IMR-90 (cell line): Measurements from ENCODE around the gene CCL15. TPM values are rescaled to one million over a fixed set of nuclear protein-coding genes. Genes with fewer than 3 reads are reported as not detected.

Experiments
- ATAC-seq: fragments of 200-7000 bp; cut with Tn5 transposase; 2 replicates; pipeline ENCODE4 v1.9.1; 2020; ENCODE audit warnings: low read depth, mild to moderate bottlenecking, moderate library complexity
- BruUV-seq: library from RNA; stranded (reverse); fragments of 400-500 nt; replicated peaks from 2 replicates; lab custom pipeline; 2021; lab: Mats Ljungman, UMichigan
- CTCF ChIA-PET: fragments of 300-600 bp; formaldehyde crosslinking; extraction: SDS; loops from one replicate; lab custom pipeline; 2021; ENCODE audit warnings: antibody characterized with exemption; lab: Yijun Ruan, JAX
- POLR2A ChIA-PET: fragments of 300-600 bp; sonication (Branson Sonifier 250); formaldehyde crosslinking; loops from one replicate; lab custom pipeline; 2022; ENCODE audit warnings: antibody characterized with exemption; ENCODE audit not compliant: unreplicated experiment; lab: Charles Lee
- DNase-seq: peaks from one replicate; pipeline ENCODE4 v3.0.0; 2013
- H2AFZ ChIP-seq: replicated peaks from 2 replicates; pipeline ENCODE3; 2013; ENCODE audit warnings: low read length, mild to moderate bottlenecking; ENCODE audit not compliant: poor library complexity
- H2AK5ac ChIP-seq: 2 replicates; pipeline ENCODE4 v1.6.1; 2013; ENCODE audit warnings: low read depth, low read length, inconsistent platforms
- H2AK9ac ChIP-seq: replicated peaks from 2 replicates; pipeline ENCODE3; 2013; ENCODE audit warnings: mild to moderate bottlenecking, low read depth, low read length, moderate library complexity; ENCODE audit not compliant: poor library complexity
- H2BK120ac ChIP-seq: 2 replicates; pipeline ENCODE4 v1.6.1; 2013; ENCODE audit warnings: low read depth, low read length, inconsistent platforms
- H2BK15ac ChIP-seq: 3 replicates; pipeline ENCODE4 v1.6.1; 2013; ENCODE audit warnings: low read depth, low read length, inconsistent platforms
- H2BK20ac ChIP-seq: 2 replicates; pipeline ENCODE4 v1.6.1; 2013; ENCODE audit warnings: low read depth, mild to moderate bottlenecking, inconsistent platforms, low read length, moderate library complexity
- H2BK5ac ChIP-seq: 2 replicates; pipeline ENCODE4 v1.6.1; 2013; ENCODE audit warnings: mild to moderate bottlenecking, low read depth, low read length, inconsistent platforms; ENCODE audit not compliant: poor library complexity, severe bottlenecking
- H3K14ac ChIP-seq: replicated peaks from 2 replicates; pipeline ENCODE4 v1.6.1; 2013; ENCODE audit warnings: low read depth, low read length, inconsistent platforms
- H3K18ac ChIP-seq: 2 replicates; pipeline ENCODE4 v1.6.1; 2013; ENCODE audit warnings: low read depth, low read length, control low read depth
- H3K23ac ChIP-seq: 2 replicates; pipeline ENCODE4 v1.6.1; 2013; ENCODE audit warnings: low read depth, low read length, inconsistent platforms
- H3K27ac ChIP-seq: 2 replicates; pipeline ENCODE4 v1.5.1; 2013; ENCODE audit warnings: mild to moderate bottlenecking, control low read depth, low read length; ENCODE audit not compliant: insufficient read depth
- H3K27me3 ChIP-seq: 2 replicates; pipeline ENCODE4 v1.6.1; 2013; ENCODE audit warnings: low read length; ENCODE audit not compliant: control insufficient read depth, insufficient read depth
- H3K36me3 ChIP-seq: 2 replicates; pipeline ENCODE4 v1.6.1; 2013; ENCODE audit warnings: low read length, mixed read lengths; ENCODE audit not compliant: control insufficient read depth, insufficient read depth
- H3K4ac ChIP-seq: 2 replicates; pipeline ENCODE4 v1.6.1; 2013; ENCODE audit warnings: low read depth, low read length, inconsistent platforms
- H3K4me1 ChIP-seq: 2 replicates; pipeline ENCODE4 v1.6.1; 2013; ENCODE audit warnings: low read length, mixed read lengths; ENCODE audit not compliant: control insufficient read depth, insufficient read depth
- H3K4me2 ChIP-seq: 2 replicates; pipeline ENCODE4 v1.6.1; 2013; ENCODE audit warnings: low read depth, mild to moderate bottlenecking, control low read depth, low read length, moderate library complexity
- H3K4me3 ChIP-seq: 2 replicates; pipeline ENCODE4 v1.5.1; 2013; ENCODE audit warnings: low read depth, mild to moderate bottlenecking, control low read depth, low read length, moderate library complexity; ENCODE audit not compliant: insufficient read depth
- H3K56ac ChIP-seq: 2 replicates; pipeline ENCODE4 v1.6.1; 2013; ENCODE audit warnings: low read length, inconsistent platforms; ENCODE audit not compliant: insufficient read depth; ENCODE audit errors: extremely low read depth
- H3K79me1 ChIP-seq, 2 experiments: 2 replicates each; pipeline ENCODE4 v1.6.1; 2013; ENCODE audit warnings: low read length in 2 of 2, inconsistent platforms in 1 of 2, low read depth in 1 of 2
- H3K9ac ChIP-seq: 2 replicates; pipeline ENCODE4 v1.6.1; 2013; ENCODE audit warnings: low read depth, low read length, control low read depth
- H3K9me1 ChIP-seq: 2 replicates; pipeline ENCODE4 v1.6.1; 2013; ENCODE audit warnings: low read length, inconsistent platforms; ENCODE audit not compliant: insufficient read depth
- H3K9me3 ChIP-seq: 2 replicates; pipeline ENCODE4 v1.6.1; 2013; ENCODE audit warnings: low read length; ENCODE audit not compliant: control insufficient read depth, insufficient read depth
- H4K20me1 ChIP-seq: 2 replicates; pipeline ENCODE4 v1.6.1; 2013; ENCODE audit warnings: low read length, inconsistent platforms; ENCODE audit not compliant: insufficient read depth
- H4K5ac ChIP-seq: 2 replicates; pipeline ENCODE4 v1.6.1; 2013; ENCODE audit warnings: mild to moderate bottlenecking, low read depth, low read length, control low read depth
- H4K8ac ChIP-seq, 2 experiments: 2 replicates each; pipeline ENCODE4 v1.6.1; 2013; ENCODE audit warnings: low read depth in 2 of 2, low read length in 2 of 2, control low read depth in 1 of 2, inconsistent platforms in 1 of 2
- H4K91ac ChIP-seq: 2 replicates; pipeline ENCODE4 v1.6.1; 2013; ENCODE audit warnings: low read depth, low read length, inconsistent platforms; ENCODE audit not compliant: insufficient read depth
- CHD1 ChIP-seq: IDR thresholded peaks from 2 replicates; pipeline ENCODE4 v1.6.1; 2012; ENCODE audit warnings: low read depth, low read length, improper control_type of control experiment
- RAD21 ChIP-seq: IDR thresholded peaks from 2 replicates; pipeline ENCODE4 v1.6.1; 2012; ENCODE audit warnings: low read length, improper control_type of control experiment
- SMC3 ChIP-seq: fragments of 150-350 bp; IDR thresholded peaks from 2 replicates; pipeline ENCODE4 v1.6.1; 2016; ENCODE audit warnings: low read depth, mild to moderate bottlenecking, antibody characterized with exemption, low read length, moderate library complexity
- whole genome bisulfite sequencing, 2 experiments: methylation state at CpG; one replicate each; pipeline versions ENCODE4 v1.1.5 to v1.1.7; 2013; ENCODE audit warnings: missing lambda C conversion rate in 2 of 2; ENCODE audit not compliant: insufficient read length in 1 of 2; ENCODE audit errors: extremely low coverage in 2 of 2; 5-methylcytosine and 5-hydroxymethylcytosine counted together
- dilution Hi-C: fragments of 300-500 bp; cut with HindIII; formaldehyde crosslinking; loops from one replicate; pipeline ENCODE4 v1.14.3; 2018; ENCODE audit warnings: low sequenced_read_pairs; ENCODE audit not compliant: unreplicated experiment
- in situ Hi-C: fragments of 300-500 bp; cut with MboI; formaldehyde crosslinking; loops from 3 replicates; pipeline ENCODE4 v1.14.3; 2019; ENCODE audit warnings: low sequenced_read_pairs, inconsistent platforms, mixed read lengths
- intact Hi-C: fragments of 100-400 bp; cut with micrococcal nuclease; formaldehyde crosslinking; loops from 2 replicates; pipeline ENCODE4 v1.10.0; 2022
- polyA plus RNA-seq, 3 experiments: library from polyadenylated mRNA; depleted of rRNA; stranded (reverse); fragments of >200 nt; gene quantifications; 2 replicates each; pipeline ENCODE4 v1.2.3, GENCODE V29; 2012; ENCODE audit warnings: low replicate concordance in 1 of 3
- total RNA-seq: library from RNA; depleted of rRNA; stranded (reverse); fragments of >200 nt; gene quantifications from 2 replicates; pipeline ENCODE4 v1.2.3, GENCODE V29; 2012
- TF ChIP-seq, protein P1 (sequence below): fragments of 150-350 bp; IDR thresholded peaks from 2 replicates; pipeline ENCODE4 v1.6.1; 2016; ENCODE audit warnings: low read depth, mild to moderate bottlenecking, low read length, moderate library complexity, borderline replicate concordance
- TF ChIP-seq, protein P2 (sequence below): conservative IDR thresholded peaks from 2 replicates; pipeline ENCODE4 v1.5.1; 2012; ENCODE audit warnings: mild to moderate bottlenecking, low read depth, low read length, improper control_type of control experiment

CCL15 gene
- total and polyA plus RNA-seq, 2 of the 4 experiments (the other 2 are of a cell fraction): not detected

DNA sequence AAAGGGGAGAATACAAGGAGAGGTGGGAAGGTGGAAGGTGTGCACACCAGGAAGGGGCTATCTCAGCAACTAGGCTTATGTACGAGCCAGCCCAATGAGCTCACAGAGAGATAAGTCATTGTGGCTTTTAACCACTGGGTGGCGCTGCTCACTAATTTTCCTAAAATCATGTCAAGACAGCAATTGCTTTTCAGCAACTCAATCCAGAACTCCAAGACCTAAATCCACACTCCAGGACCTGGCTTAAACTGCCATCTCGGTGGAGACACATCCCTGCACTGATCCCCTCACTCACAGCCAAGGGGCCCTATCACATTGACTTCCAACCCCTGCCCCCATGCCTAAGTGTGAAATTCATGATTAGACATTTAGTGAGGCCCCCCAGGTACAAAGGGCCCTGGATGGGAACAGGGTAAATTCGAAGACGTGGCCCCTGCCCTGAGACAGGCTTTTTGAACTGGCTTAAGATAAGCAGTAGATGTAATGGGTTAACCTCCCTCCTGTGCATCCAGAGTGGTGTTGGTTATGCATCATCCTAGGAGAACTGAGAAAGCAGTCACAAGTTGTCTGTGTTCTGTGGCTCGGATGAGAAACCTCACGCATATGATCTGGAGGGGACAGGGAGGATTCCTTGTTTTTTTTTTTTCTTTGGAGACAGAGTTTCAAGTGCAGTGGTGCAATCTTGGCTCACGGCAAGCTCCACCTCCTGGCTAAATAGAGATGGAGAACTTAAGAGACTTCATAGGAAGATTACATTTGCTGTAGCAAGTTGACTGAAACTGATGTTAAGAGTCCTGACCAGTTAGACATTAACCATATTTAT is 31.6 kb downstream of the CCL15 start:
- ChIA-PET POLR2A (no interaction called here), CTCF (interaction anchor here (0.6 to 1.8 kb wide), 6 partner anchors 12 to 514 kb away, joined by 3 to 6 read pairs (median 4); no protein-coding TSS in a partner anchor)
- H3K18ac ChIP-seq: no peak overlapping the region
- H3K4me2 ChIP-seq: no peak overlapping the region
- no peaks in the 10 kb centered on the region for H3K36me3 ChIP-seq
- H3K14ac ChIP-seq: no peak overlapping the region
- H3K9me3 ChIP-seq: no peaks in the 10 kb centered on the region
- no peak overlapping the region for H3K4me3 ChIP-seq
- peaks cover 6% of the 10 kb centered on the region for H3K4me1 ChIP-seq
- peaks cover 5% of the 10 kb centered on the region for H3K27me3 ChIP-seq
- no peak overlapping the region for H4K5ac ChIP-seq
- H3K27ac ChIP-seq: no peak overlapping the region
- no peak overlapping the region for H2BK15ac ChIP-seq
- dilution Hi-C loops: no loop called here
- no peak overlapping the region for H3K23ac ChIP-seq
- no peak overlapping the region for H4K91ac ChIP-seq
- in situ Hi-C loops: loop anchor here (5.0 kb wide), 1 partner anchor 178 kb away; no protein-coding TSS in a partner anchor
- H3K56ac ChIP-seq: no peak overlapping the region
- intact Hi-C loops: loop anchor here (1.0 to 2.0 kb wide), 4 partner anchors 40 to 513 kb away; no protein-coding TSS in a partner anchor
- H2BK5ac ChIP-seq: no peak overlapping the region
- H2BK120ac ChIP-seq: no peak overlapping the region
- WGBS, 2 experiments: 18% methylated on average over 4 of the region's 8 CpGs; no CpG with 5 or more reads in 1 of the 2 experiments
- H4K20me1 ChIP-seq: no peaks in the 10 kb centered on the region
- DNase-seq (peak; percentile 73), ATAC-seq (peak; percentile 80)
- H2BK20ac ChIP-seq: no peak overlapping the region
- H3K79me1 ChIP-seq: no peaks in the 10 kb centered on the region
- H2AK5ac ChIP-seq: no peak overlapping the region
- BruUV-seq: no TSS peak
- TF ChIP-seq CHD1 (no peak), SMC3 (peak; percentile 72), RAD21 (peak; percentile 82)
- TF ChIP-seq, protein P1, sequence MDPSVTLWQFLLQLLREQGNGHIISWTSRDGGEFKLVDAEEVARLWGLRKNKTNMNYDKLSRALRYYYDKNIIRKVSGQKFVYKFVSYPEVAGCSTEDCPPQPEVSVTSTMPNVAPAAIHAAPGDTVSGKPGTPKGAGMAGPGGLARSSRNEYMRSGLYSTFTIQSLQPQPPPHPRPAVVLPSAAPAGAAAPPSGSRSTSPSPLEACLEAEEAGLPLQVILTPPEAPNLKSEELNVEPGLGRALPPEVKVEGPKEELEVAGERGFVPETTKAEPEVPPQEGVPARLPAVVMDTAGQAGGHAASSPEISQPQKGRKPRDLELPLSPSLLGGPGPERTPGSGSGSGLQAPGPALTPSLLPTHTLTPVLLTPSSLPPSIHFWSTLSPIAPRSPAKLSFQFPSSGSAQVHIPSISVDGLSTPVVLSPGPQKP: no peak
- TF ChIP-seq, protein P2, sequence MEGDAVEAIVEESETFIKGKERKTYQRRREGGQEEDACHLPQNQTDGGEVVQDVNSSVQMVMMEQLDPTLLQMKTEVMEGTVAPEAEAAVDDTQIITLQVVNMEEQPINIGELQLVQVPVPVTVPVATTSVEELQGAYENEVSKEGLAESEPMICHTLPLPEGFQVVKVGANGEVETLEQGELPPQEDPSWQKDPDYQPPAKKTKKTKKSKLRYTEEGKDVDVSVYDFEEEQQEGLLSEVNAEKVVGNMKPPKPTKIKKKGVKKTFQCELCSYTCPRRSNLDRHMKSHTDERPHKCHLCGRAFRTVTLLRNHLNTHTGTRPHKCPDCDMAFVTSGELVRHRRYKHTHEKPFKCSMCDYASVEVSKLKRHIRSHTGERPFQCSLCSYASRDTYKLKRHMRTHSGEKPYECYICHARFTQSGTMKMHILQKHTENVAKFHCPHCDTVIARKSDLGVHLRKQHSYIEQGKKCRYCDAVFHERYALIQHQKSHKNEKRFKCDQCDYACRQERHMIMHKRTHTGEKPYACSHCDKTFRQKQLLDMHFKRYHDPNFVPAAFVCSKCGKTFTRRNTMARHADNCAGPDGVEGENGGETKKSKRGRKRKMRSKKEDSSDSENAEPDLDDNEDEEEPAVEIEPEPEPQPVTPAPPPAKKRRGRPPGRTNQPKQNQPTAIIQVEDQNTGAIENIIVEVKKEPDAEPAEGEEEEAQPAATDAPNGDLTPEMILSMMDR: peak; percentile 87
- H4K8ac ChIP-seq: no peak overlapping the region
- H3K9ac ChIP-seq: no peak overlapping the region
- H3K4ac ChIP-seq: no peak overlapping the region
- no peaks in the 10 kb centered on the region; the same call in 1 of the 2 replicates for H3K9me1 ChIP-seq
- no peak overlapping the region for H2AFZ ChIP-seq
- no peak overlapping the region for H2AK9ac ChIP-seq
